ENCODE results near the gene ZDHHC9. TPM values are rescaled to one million over a fixed set of nuclear protein-coding genes. Genes with fewer than 3 reads are reported as not detected.

Gene ZDHHC9
- total RNA-seq, 1 donor from 2014 or later: 62.0 TPM

DNA sequence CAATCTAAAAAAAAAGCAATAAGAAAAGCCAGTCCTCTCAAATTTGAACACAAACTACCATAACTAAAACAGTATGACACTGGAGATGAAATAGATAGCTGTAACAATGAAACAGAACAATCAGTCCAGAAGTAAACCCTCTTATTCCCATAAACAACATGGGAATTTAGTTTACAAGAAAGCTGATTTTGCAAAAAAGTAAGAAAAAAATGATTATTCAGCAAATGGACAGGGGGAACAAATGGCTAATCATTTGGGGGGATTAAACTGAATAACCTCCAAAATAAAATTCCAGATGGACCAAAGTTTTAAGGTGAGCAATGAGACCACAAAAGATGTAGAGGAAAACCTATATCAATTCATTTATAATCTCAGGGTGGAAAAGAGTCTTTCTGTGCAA is 80.0 kb downstream of the ZDHHC9 start:
- TF ChIP-seq, protein P1, sequence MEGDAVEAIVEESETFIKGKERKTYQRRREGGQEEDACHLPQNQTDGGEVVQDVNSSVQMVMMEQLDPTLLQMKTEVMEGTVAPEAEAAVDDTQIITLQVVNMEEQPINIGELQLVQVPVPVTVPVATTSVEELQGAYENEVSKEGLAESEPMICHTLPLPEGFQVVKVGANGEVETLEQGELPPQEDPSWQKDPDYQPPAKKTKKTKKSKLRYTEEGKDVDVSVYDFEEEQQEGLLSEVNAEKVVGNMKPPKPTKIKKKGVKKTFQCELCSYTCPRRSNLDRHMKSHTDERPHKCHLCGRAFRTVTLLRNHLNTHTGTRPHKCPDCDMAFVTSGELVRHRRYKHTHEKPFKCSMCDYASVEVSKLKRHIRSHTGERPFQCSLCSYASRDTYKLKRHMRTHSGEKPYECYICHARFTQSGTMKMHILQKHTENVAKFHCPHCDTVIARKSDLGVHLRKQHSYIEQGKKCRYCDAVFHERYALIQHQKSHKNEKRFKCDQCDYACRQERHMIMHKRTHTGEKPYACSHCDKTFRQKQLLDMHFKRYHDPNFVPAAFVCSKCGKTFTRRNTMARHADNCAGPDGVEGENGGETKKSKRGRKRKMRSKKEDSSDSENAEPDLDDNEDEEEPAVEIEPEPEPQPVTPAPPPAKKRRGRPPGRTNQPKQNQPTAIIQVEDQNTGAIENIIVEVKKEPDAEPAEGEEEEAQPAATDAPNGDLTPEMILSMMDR (IDR thresholded peaks at IDR 0.05; ENCODE audit: partially characterized antibody, unreplicated experiment): no peak
- Mint-ChIP-seq H3K27ac (ENCODE audit: unreplicated experiment) (no peak overlapping the region), H3K27me3 (ENCODE audit: unreplicated experiment) (peaks cover 3% of the 10 kb centered on the region), H3K4me1 (ENCODE audit: low read depth, unreplicated experiment) (no peaks in the 10 kb centered on the region), H3K4me3 (ENCODE audit: unreplicated experiment) (no peak overlapping the region), H3K36me3 (ENCODE audit: unreplicated experiment) (no peaks in the 10 kb centered on the region), H3K9me3 (ENCODE audit: unreplicated experiment) (no peaks in the 10 kb centered on the region)
- DNase-seq: no peak

DNA sequence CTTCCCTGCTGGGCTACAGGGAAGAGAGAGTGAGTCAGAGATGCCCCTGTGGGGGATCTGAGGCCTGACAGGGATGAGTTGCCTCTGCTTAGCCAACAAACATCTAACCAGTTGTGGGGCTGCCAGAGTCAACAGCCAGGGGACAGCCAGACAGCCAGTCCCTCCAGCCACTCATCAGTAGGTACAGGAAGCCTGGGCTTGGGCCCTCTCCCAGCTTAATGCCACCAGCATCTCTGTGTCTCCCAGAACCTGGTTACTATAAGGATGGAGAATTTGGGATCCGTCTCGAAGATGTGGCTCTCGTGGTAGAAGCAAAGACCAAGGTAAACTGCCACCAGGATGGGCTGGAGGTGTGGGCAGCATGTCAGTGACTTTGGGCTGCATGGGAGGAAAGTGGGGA is 81.2 kb downstream of the ZDHHC9 start:
- no peak overlapping the region for H3K4me3 Mint-ChIP-seq (ENCODE audit: unreplicated experiment)
- H3K4me1 Mint-ChIP-seq (ENCODE audit: low read depth, unreplicated experiment): no peaks in the 10 kb centered on the region
- H3K9me3 Mint-ChIP-seq (ENCODE audit: unreplicated experiment): no peaks in the 10 kb centered on the region
- peaks cover 3% of the 10 kb centered on the region for H3K27me3 Mint-ChIP-seq (ENCODE audit: unreplicated experiment)
- DNase-seq: no peak
- TF ChIP-seq, protein P1 (IDR thresholded peaks at IDR 0.05; ENCODE audit: partially characterized antibody, unreplicated experiment): no peak
- no peaks in the 10 kb centered on the region for H3K36me3 Mint-ChIP-seq (ENCODE audit: unreplicated experiment)
- H3K27ac Mint-ChIP-seq (ENCODE audit: unreplicated experiment): no peak overlapping the region

DNA sequence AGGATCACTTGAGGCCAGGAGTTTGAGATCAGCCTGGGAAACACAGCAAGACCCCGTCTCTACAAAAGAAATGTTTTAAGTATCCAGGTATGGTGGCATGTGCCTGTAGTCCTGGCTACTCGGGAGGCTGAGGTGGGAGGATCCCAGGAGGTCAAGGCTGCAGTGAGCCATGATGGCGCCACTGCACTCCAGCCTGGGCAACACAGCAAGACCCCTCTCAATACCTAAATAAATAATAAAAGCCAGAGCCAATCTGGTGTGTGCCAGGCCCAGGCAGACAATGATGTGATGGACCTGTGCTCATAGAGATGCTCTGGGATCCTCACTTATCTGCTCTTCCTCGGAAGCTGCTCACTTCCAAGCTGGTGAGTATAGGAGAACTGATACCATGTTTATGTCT is 82.1 kb downstream of the ZDHHC9 start:
- no peaks in the 10 kb centered on the region for H3K4me1 Mint-ChIP-seq (ENCODE audit: low read depth, unreplicated experiment)
- TF ChIP-seq, protein P1 (IDR thresholded peaks at IDR 0.05; ENCODE audit: partially characterized antibody, unreplicated experiment): no peak
- DNase-seq: no peak
- H3K27me3 Mint-ChIP-seq (ENCODE audit: unreplicated experiment): peaks cover 3% of the 10 kb centered on the region
- H3K27ac Mint-ChIP-seq (ENCODE audit: unreplicated experiment): no peak overlapping the region
- H3K9me3 Mint-ChIP-seq (ENCODE audit: unreplicated experiment): no peaks in the 10 kb centered on the region
- no peaks in the 10 kb centered on the region for H3K36me3 Mint-ChIP-seq (ENCODE audit: unreplicated experiment)
- H3K4me3 Mint-ChIP-seq (ENCODE audit: unreplicated experiment): no peak overlapping the region

DNA sequence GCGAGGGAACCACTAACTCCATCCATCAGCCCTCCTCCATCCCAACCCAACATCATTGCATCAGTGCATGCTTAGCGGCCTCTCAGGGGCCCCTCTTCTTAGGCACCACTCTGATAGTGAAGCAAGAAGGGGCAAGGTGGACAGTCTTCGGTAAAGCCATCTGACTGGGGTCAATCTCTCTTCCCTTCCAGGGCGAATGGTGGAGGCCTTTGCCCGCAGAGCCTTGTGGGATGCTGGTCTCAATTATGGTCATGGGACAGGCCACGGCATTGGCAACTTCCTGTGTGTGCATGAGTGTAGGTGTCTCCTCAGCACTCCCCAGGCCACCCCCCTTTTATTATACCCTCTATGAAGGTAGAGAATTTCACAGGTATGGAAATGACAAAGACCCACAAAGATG is 82.7 kb downstream of the ZDHHC9 start:
- Mint-ChIP-seq H3K27ac (ENCODE audit: unreplicated experiment) (no peak overlapping the region), H3K4me3 (ENCODE audit: unreplicated experiment) (no peak overlapping the region), H3K9me3 (ENCODE audit: unreplicated experiment) (no peaks in the 10 kb centered on the region), H3K27me3 (ENCODE audit: unreplicated experiment) (peaks cover 3% of the 10 kb centered on the region), H3K36me3 (ENCODE audit: unreplicated experiment) (no peaks in the 10 kb centered on the region), H3K4me1 (ENCODE audit: low read depth, unreplicated experiment) (no peaks in the 10 kb centered on the region)
- no peak for DNase-seq
- TF ChIP-seq, protein P1 (IDR thresholded peaks at IDR 0.05; ENCODE audit: partially characterized antibody, unreplicated experiment): no peak

DNA sequence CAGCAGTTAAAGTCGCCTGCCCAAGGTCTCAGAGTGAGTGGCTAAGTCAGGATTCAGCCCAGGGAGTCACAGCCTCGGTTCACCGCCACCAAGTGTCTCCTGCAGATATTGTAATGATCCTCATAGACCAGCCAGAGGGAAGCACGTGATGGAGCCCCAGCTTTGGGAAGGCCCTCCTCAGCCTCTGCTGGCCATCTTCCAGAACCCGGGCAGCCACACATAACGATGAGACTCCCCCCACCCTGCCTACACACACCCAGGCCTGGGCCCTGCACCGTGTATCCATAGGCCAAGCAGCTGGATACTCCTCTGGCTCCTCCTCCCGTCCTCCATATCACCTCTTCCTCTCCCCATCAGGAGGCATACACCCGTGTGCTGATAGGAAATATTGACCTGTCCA is 83.5 kb downstream of the ZDHHC9 start:
- H3K9me3 Mint-ChIP-seq (ENCODE audit: unreplicated experiment): no peaks in the 10 kb centered on the region

More for the DNA sequence above, 83.5 kb downstream of the ZDHHC9 start:
- Mint-ChIP-seq H3K4me1 (ENCODE audit: low read depth, unreplicated experiment) (no peaks in the 10 kb centered on the region), H3K4me3 (ENCODE audit: unreplicated experiment) (no peak overlapping the region), H3K27ac (ENCODE audit: unreplicated experiment) (no peak overlapping the region), H3K27me3 (ENCODE audit: unreplicated experiment) (peaks cover 3% of the 10 kb centered on the region), H3K36me3 (ENCODE audit: unreplicated experiment) (no peaks in the 10 kb centered on the region)
- DNase-seq: no peak
- TF ChIP-seq, protein P1 (IDR thresholded peaks at IDR 0.05; ENCODE audit: partially characterized antibody, unreplicated experiment): no peak
